SK-N-SH (cell line): ENCODE results near the gene GABRE. TPM values are rescaled to one million over a fixed set of nuclear protein-coding genes. Genes with fewer than 3 reads are reported as not detected.

Source experiments
- CTCF ChIA-PET: fragments of 300-600, 350-600 bp; formaldehyde crosslinking; extraction: SDS; loops from one replicate; lab custom pipeline; 2021; lab: Yijun Ruan, JAX
- POLR2A ChIA-PET: fragments of 350-600 bp; sonication (Branson Sonifier 250); formaldehyde crosslinking; extraction: SDS; loops from one replicate; lab custom pipeline; 2020; ENCODE audit warnings: antibody characterized with exemption, inconsistent platforms; lab: Yijun Ruan, JAX
- DNase-seq: peaks from one replicate; pipeline ENCODE4 v3.0.0; 2012
- H2AFZ ChIP-seq: fragments of 200-600 bp; sonication (generic); 2 replicates; pipeline ENCODE4 v1.8.1; 2016; ENCODE audit warnings: antibody characterized with exemption, mild to moderate bottlenecking, low read depth
- H3F3A ChIP-seq: fragments of 200-600 bp; sonication (generic); replicated peaks from 2 replicates; pipeline ENCODE3; 2016; ENCODE audit warnings: antibody characterized with exemption, mild to moderate bottlenecking; ENCODE audit not compliant: insufficient read depth
- H3K27ac ChIP-seq, 2 experiments: fragments of 200-500 bp in 1 of 2; fragments of 200-600 bp in 1 of 2; sonication (Bioruptor generic) in 1 of 2; sonication (generic), shearing (Covaris generic) in 1 of 2; 2 replicates each; pipeline versions ENCODE4 v1.5.1 to v1.6.1; 2014 to 2016; ENCODE audit warnings: low read depth in 2 of 2, inconsistent platforms in 1 of 2, low read length in 1 of 2, mild to moderate bottlenecking in 1 of 2, mixed read lengths in 1 of 2
- H3K27me3 ChIP-seq: fragments of 200-600 bp; sonication (generic), shearing (Covaris generic); 2 replicates; pipeline ENCODE4 v1.6.1; 2016; ENCODE audit warnings: mixed run types; ENCODE audit not compliant: insufficient read depth
- H3K36me3 ChIP-seq, 2 experiments: fragments of 200-500 bp in 1 of 2; fragments of 200-600 bp in 1 of 2; sonication (Bioruptor generic) in 1 of 2; sonication (generic) in 1 of 2; replicated peaks in 1 of 2; 2 replicates each; pipeline versions ENCODE3 to v1.5.1; 2014 to 2016; ENCODE audit warnings: low read length in 1 of 2, mild to moderate bottlenecking in 1 of 2; ENCODE audit not compliant: insufficient read depth in 2 of 2, control insufficient read depth in 1 of 2
- H3K4me1 ChIP-seq, 2 experiments: fragments of 200-500 bp in 1 of 2; fragments of 200-600 bp in 1 of 2; sonication (Bioruptor generic) in 1 of 2; sonication (generic), shearing (Covaris generic) in 1 of 2; 2 replicates each; pipeline versions ENCODE4 v1.5.1 to v1.6.1; 2014 to 2016; ENCODE audit warnings: low read depth in 1 of 2, low read length in 1 of 2, mixed run types in 1 of 2; ENCODE audit not compliant: insufficient read depth in 2 of 2, control insufficient read depth in 1 of 2
- H3K4me2 ChIP-seq: fragments of 200-600 bp; sonication (generic), shearing (Covaris generic); 2 replicates; pipeline ENCODE4 v1.6.1; 2017; ENCODE audit warnings: mixed run types
- H3K4me3 ChIP-seq, 2 experiments: fragments of 200-500 bp in 1 of 2; fragments of 200-600 bp in 1 of 2; sonication (Bioruptor generic) in 1 of 2; sonication (generic), shearing (Covaris generic) in 1 of 2; 2 replicates each; pipeline versions ENCODE4 v1.5.1 to v1.8.1; 2014 to 2016; ENCODE audit warnings: low read depth in 2 of 2, inconsistent platforms in 1 of 2, low read length in 1 of 2, mild to moderate bottlenecking in 1 of 2, mixed read lengths in 1 of 2, moderate library complexity in 1 of 2
- H3K79me2 ChIP-seq: fragments of 200-600 bp; sonication (generic); 2 replicates; pipeline ENCODE4 v1.8.1; 2017; ENCODE audit warnings: mild to moderate bottlenecking; ENCODE audit not compliant: insufficient read depth
- H3K9ac ChIP-seq: fragments of 200-600 bp; sonication (generic); 2 replicates; pipeline ENCODE4 v1.6.1; 2017; ENCODE audit warnings: mixed run types
- H3K9me2 ChIP-seq: fragments of 200-600 bp; sonication (generic); 2 replicates; pipeline ENCODE4 v1.6.1; 2017; ENCODE audit warnings: mixed run types
- H3K9me3 ChIP-seq: fragments of 200-600 bp; sonication (generic); 2 replicates; pipeline ENCODE4 v1.6.1; 2017; ENCODE audit warnings: mixed run types, mild to moderate bottlenecking, moderate library complexity
- H4K20me1 ChIP-seq: fragments of 200-600 bp; sonication (generic); 2 replicates; pipeline ENCODE4 v1.6.1; 2017; ENCODE audit warnings: mild to moderate bottlenecking, mixed run types; ENCODE audit not compliant: insufficient read depth
- EZH2phosphoT487 ChIP-seq: fragments of 200-600 bp; sonication (generic); IDR thresholded peaks from 2 replicates; pipeline ENCODE4 v1.6.1; 2017; ENCODE audit warnings: low read depth, mixed run types, mild to moderate bottlenecking, antibody characterized with exemption, moderate library complexity, borderline replicate concordance
- FOXJ3 ChIP-seq: sonication (generic); formaldehyde crosslinking; IDR thresholded peaks from 2 replicates; pipeline ENCODE4 v1.5.1; 2020; ENCODE audit warnings: mild to moderate bottlenecking, missing genetic modification reagents
- IRF3 ChIP-seq: fragments of 150-350 bp; IDR thresholded peaks from 2 replicates; pipeline ENCODE4 v1.6.1; 2016; ENCODE audit warnings: mild to moderate bottlenecking, low read depth, low read length
- JUND ChIP-seq: IDR thresholded peaks from 2 replicates; pipeline ENCODE4 v1.4.0; 2012
- MAX ChIP-seq: IDR thresholded peaks from 2 replicates; pipeline ENCODE4 v1.4.0; 2012; ENCODE audit warnings: low read depth
- MEF2A ChIP-seq: IDR thresholded peaks from 2 replicates; pipeline ENCODE4 v1.4.0; 2012; ENCODE audit warnings: low read depth, borderline replicate concordance
- NFIC ChIP-seq: IDR thresholded peaks from 2 replicates; pipeline ENCODE4 v1.4.0; 2012; ENCODE audit warnings: borderline replicate concordance
- PBX3 ChIP-seq: IDR thresholded peaks from 2 replicates; pipeline ENCODE4; 2012
- POLR2AphosphoS5 ChIP-seq: IDR thresholded peaks from 2 replicates; pipeline ENCODE4 v1.6.1; 2012; ENCODE audit warnings: low read depth, low read length
- RAD21 ChIP-seq: IDR thresholded peaks from 2 replicates; pipeline ENCODE4 v1.6.1; 2012; ENCODE audit warnings: mild to moderate bottlenecking, low read length
- RCOR1 ChIP-seq: fragments of 150-350 bp; IDR thresholded peaks from 2 replicates; pipeline ENCODE4 v1.6.1; 2017; ENCODE audit warnings: antibody characterized with exemption, low read length
- REST ChIP-seq: IDR thresholded peaks from 2 replicates; pipeline ENCODE4 v1.6.1; 2012; ENCODE audit warnings: mild to moderate bottlenecking, low read depth, low read length, moderate library complexity
- SMC3 ChIP-seq: IDR thresholded peaks from 2 replicates; pipeline ENCODE4 v1.6.1; 2012; ENCODE audit warnings: low read depth, low read length, improper control_type of control experiment
- YY1 ChIP-seq: IDR thresholded peaks from 2 replicates; pipeline ENCODE4 v1.4.0; 2012; ENCODE audit warnings: low read depth, mild to moderate bottlenecking
- ZBTB33 ChIP-seq: IDR thresholded peaks from 2 replicates; pipeline ENCODE4 v1.4.0; 2012; ENCODE audit warnings: low read depth, borderline replicate concordance
- WGBS: methylation state at CpG from one replicate; pipeline ENCODE4 v1.1.6; 2017; ENCODE audit warnings: low lambda C conversion rate; 5-methylcytosine and 5-hydroxymethylcytosine counted together
- polyA plus RNA-seq, 3 experiments: library from polyadenylated mRNA; depleted of rRNA; stranded (reverse); fragments of >200 nt; gene quantifications; 2 replicates each; pipeline ENCODE4 v1.2.3, GENCODE V29; 2012

The GABRE gene
- polyA plus RNA-seq, 1 of the 3 experiments (the other 2 are of a cell fraction), result 8.1 TPM

- Histone ChIP-seq H3K4me1 (no peaks in the 10 kb centered on the region), H3K27ac (no peak overlapping the region), H2AFZ (no peak overlapping the region), H3K4me2 (no peak overlapping the region), H3K79me2 (no peaks in the 10 kb centered on the region), H3F3A (no peaks in the 10 kb centered on the region), H3K4me3 (no peak overlapping the region), H3K9me3 (no peaks in the 10 kb centered on the region), H3K36me3 (no peaks in the 10 kb centered on the region), H3K27me3 (no peaks in the 10 kb centered on the region), H4K20me1 (no peaks in the 10 kb centered on the region), H3K9ac (no peak overlapping the region), H3K9me2 (no peaks in the 10 kb centered on the region)
- ChIA-PET POLR2A (no interaction called here), CTCF (no interaction called here)
- WGBS, result 41% methylated on average over 7 of the region's 12 CpGs
- TF ChIP-seq POLR2AphosphoS5 (no peak), MEF2A (no peak), RAD21 (no peak), SMC3 (no peak), MAX (no peak), EZH2phosphoT487 (no peak), JUND (no peak), ZBTB33 (no peak), PBX3 (no peak), IRF3 (no peak), NFIC (no peak), YY1 (no peak), RCOR1 (no peak), REST (no peak), FOXJ3 (CRISPR knock-in tag) (no peak)
- no peak for DNase-seq
These were observed 54.4 kb downstream of the GABRE start for GRCh38 chrX:151920101-151920500.
